ENCODE results near the gene GSN.

GSN gene

DNA sequence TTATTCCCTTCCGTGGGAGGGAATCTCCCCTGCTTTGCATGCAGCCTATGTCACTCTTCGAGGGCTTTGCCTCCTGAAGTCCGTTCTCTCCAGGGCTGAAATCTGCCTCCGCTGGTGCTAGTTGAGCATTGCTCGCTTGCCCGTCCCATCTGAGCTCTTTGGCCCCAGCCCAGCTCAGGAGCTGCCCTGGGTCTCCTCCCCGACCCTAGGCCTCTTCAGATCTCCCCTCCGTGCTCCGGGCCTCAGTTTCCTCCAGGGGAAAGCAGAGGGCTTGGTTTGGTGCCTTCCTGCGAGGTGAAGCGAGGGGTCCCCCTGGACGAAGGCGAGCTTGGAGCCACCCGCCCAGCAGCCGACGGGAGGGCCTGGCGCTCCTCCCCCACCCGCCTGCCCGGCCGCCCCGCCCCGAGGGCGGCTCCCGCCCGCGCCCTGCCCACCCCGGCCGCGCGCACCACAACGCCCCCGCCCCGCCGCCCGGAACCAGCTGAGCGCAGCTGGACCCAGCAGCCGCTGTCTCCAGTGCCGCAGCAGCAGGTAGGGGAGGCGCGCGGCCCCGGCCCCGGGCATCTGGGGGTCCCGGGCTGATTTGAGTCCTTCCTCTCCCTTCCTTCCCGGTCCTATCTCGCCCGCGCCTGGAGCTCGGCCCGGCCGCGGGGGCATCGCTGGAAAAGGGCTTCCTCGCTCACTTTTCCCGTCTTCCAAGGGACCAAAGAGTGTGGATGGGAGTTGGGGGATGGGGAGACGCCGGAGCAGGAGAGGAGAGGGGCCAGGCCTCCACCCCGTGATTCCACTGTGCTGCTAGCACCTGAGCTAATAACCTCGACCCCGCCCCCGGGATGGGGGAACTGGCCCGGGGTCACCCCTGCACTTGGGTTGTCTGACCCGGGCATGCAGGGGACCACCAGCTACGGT lies at the start of gene GSN:
Gene GSN, plus strand, starts transcription at position 474 of the 909 bp plus-strand sequence. CDS start 33,810 bp downstream, outside the sequence.
- Mint-ChIP-seq H3K36me3 (ENCODE audit: low read depth) (peaks cover 56% of the 10 kb centered on the region), H3K9me3 (no peaks in the 10 kb centered on the region), H3K4me1 (ENCODE audit: low read depth) (peaks cover 78% of the 10 kb centered on the region), H3K27me3 (no peaks in the 10 kb centered on the region), H3K27ac (peak within 1 kb of the TSS; percentile 94), H3K4me3 (peak within 1 kb of the TSS; percentile 97)
- intact Hi-C loops (cut with micrococcal nuclease) = loop anchor here (2.0 to 5.0 kb wide), 2 partner anchors 15 to 46 kb away; no protein-coding TSS in a partner anchor

DNA sequence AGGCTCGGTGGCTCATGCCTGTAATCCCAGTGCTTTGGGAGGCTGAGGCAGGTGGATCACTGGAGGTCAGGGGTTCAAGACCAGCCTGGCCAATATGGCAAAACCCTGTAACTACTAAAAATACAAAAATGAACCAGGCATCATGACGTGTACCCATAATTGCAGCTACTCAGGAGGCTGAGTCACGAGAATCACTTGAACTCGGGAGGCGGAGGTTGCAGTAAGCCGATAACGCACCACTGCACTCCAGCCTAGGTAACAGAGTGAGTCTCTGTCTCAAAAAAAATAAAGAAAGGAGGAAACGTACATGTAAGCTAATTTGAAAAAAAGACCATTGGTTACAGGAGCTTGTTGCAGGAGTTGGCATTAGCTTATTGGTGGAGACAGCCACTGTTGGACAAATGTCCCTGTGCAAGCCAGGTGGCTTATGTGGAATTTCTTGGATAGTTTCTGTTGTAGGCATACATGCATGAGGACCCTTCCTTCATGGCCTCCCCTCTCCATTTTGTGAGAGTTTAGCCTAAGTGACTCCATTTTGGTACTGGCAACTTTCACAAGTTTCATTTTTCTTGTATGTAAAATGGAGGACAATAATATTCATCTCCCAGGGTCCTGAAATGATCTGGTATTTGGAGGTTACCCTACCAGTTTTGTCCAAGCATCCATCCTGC lies 49.5 kb upstream of the GSN start:
- no peaks in the 10 kb centered on the region for H3K9me3 Mint-ChIP-seq
- no peaks in the 10 kb centered on the region for H3K27me3 Mint-ChIP-seq
- no peak overlapping the region for H3K4me3 Mint-ChIP-seq
- no peaks in the 10 kb centered on the region for H3K36me3 Mint-ChIP-seq (ENCODE audit: low read depth)
- H3K27ac Mint-ChIP-seq = peak overlapping the region; percentile 92
- H3K4me1 Mint-ChIP-seq (ENCODE audit: low read depth) = peaks cover 68% of the 10 kb centered on the region
- intact Hi-C loops (cut with micrococcal nuclease) = no loop called here

DNA sequence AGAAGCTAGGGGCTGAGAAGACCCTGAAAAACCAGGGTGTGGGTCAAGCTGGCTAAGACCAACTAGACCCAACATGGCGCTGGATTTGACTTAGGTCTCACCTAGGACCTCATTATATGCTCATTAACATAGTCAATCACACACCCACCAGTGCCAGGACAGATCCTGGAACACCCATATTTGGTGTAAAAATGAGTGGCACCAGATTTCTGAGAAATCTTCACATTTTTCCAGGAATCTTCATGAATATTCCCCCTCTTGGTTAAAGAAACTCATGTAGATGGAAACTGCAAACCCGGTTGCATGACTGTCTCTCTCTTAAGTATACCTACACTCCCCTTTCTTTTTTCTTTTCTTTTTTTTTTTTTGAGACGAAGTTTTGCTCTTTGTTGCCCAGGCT lies 48.4 kb upstream of the GSN start:
- intact Hi-C loops (cut with micrococcal nuclease) = no loop called here
- H3K27me3 Mint-ChIP-seq = no peaks in the 10 kb centered on the region
- no peaks in the 10 kb centered on the region for H3K9me3 Mint-ChIP-seq
- H3K27ac Mint-ChIP-seq = peak overlapping the region; percentile 92
- no peaks in the 10 kb centered on the region for H3K36me3 Mint-ChIP-seq (ENCODE audit: low read depth)
- H3K4me1 Mint-ChIP-seq (ENCODE audit: low read depth) = peaks cover 59% of the 10 kb centered on the region
- no peak overlapping the region for H3K4me3 Mint-ChIP-seq

DNA sequence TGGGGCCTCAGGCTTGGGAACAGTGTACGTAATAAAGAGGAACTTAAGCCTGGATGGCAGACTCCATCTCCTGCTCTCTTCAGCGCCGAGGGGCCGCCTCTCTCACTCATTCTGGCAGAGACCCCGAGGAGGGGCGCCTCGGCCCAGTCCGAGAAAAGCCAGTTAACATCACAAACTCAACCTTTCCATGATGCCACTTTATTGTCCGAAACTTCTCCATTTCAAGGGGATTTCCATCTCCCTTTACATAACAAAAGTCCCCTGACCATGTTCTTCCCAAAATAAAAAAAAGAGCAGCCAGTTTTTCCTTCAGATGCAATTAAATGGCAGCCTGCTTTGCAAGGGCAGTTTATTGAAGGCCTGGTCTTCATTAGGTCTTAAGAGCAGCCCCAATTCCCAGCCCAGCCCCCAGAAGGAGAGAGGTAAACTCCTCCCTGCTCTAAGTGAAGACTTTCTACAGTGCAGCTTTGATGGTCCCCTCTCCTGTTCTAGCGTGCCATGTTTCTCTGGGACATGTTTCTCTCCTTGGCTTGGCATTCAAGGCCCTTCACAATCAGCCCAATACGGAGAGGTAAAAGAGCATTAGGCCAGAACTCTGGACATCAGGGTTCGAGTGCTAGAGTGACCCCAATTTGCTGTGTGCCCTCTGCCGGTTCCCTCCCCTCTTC lies 46.8 kb upstream of the GSN start:
- no peaks in the 10 kb centered on the region for H3K9me3 Mint-ChIP-seq
- intact Hi-C loops (cut with micrococcal nuclease) = loop anchor here (5.0 kb wide), 2 partner anchors 46 to 61 kb away; partner anchors contain the start of gene GSN
- no peaks in the 10 kb centered on the region for H3K27me3 Mint-ChIP-seq
- H3K36me3 Mint-ChIP-seq (ENCODE audit: low read depth) = no peaks in the 10 kb centered on the region
- H3K4me3 Mint-ChIP-seq = peak overlapping the region; percentile 56
- H3K27ac Mint-ChIP-seq = peak overlapping the region; percentile 92
- peaks cover 56% of the 10 kb centered on the region for H3K4me1 Mint-ChIP-seq (ENCODE audit: low read depth)

DNA sequence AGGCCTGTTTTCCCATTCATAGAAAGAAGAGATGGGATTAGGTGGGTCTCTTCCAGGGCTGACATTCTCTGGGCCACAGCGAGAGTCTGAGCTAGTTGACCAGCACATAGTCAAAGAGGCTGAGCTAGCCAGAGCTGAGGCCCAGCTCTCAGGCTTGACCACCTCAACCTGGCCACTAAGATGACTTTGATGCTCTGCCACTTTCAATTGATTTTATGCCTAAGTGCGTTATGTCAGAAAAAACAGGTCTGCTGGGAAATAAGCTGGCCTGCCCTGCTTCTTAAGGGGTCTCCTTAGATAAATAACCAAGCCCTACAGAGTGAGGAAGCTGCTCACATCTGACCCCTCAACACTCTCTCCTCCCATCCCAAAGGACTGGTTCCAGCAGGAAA lies 46.3 kb upstream of the GSN start:
- intact Hi-C loops (cut with micrococcal nuclease) = loop anchor here (5.0 kb wide), 2 partner anchors 46 to 61 kb away; partner anchors contain the start of gene GSN
- Mint-ChIP-seq H3K9me3 (no peaks in the 10 kb centered on the region), H3K36me3 (ENCODE audit: low read depth) (no peaks in the 10 kb centered on the region), H3K27ac (peak overlapping the region; percentile 92), H3K4me1 (ENCODE audit: low read depth) (peaks cover 51% of the 10 kb centered on the region), H3K27me3 (no peaks in the 10 kb centered on the region), H3K4me3 (no peak overlapping the region)

DNA sequence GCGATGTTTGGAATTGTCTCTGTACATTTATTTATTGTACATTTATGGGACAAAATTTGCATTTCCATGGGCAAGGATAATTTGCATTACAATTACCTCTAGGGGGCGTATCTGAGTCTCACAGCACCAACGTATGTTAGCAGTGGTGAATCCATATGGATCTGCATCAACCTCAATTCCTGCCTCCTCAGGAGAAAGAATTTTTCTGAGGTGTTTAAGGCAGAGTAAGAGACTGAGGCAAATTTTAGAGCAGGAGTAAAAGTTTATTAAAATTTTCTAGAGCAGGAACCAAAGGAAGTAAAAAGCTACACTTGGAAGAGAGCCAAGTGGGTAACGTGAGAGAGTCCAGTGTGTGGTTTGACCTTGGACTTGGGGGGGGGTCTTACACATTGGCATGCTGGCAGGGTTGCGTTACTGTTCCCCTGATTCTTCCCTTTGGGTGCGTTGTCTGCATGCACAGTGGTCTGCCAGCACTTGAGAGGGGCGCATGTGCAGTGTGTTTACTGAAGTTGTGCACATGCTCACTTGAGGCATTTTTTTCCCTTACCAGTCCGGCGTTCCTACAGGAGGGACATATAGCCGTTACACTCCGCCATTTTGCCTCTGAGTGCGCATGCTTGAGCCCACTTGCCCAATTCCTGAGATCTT lies 45.3 kb upstream of the GSN start:
- intact Hi-C loops (cut with micrococcal nuclease) = loop anchor here (5.0 kb wide), 2 partner anchors 45 to 60 kb away; partner anchors contain the start of gene GSN
- H3K9me3 Mint-ChIP-seq = no peaks in the 10 kb centered on the region
- no peak overlapping the region for H3K4me3 Mint-ChIP-seq
- H3K36me3 Mint-ChIP-seq (ENCODE audit: low read depth) = no peaks in the 10 kb centered on the region
- H3K27me3 Mint-ChIP-seq = no peaks in the 10 kb centered on the region
- peaks cover 45% of the 10 kb centered on the region for H3K4me1 Mint-ChIP-seq (ENCODE audit: low read depth)
- no peak overlapping the region for H3K27ac Mint-ChIP-seq

DNA sequence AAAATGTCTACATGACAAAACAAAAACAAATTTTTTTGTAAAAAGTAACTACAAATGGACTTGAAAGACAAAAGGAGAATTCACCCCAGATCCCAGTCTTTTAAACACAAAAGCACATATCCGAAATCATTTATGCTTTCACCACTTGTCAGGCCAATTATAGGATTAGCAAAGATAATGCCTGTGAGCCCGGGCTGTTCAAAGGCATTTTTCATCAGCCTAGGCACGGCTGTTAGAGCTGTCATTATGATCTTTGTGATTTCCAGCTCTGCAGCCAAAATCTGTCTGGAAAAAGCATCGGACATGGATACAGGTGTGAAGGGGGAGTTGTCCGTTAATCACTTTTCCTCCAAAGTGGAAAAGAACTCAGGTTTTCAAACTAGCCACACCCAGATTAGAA lies 42.7 kb upstream of the GSN start:
- intact Hi-C loops (cut with micrococcal nuclease) = no loop called here
- Mint-ChIP-seq H3K36me3 (ENCODE audit: low read depth) (no peaks in the 10 kb centered on the region), H3K4me3 (no peak overlapping the region)

DNA sequence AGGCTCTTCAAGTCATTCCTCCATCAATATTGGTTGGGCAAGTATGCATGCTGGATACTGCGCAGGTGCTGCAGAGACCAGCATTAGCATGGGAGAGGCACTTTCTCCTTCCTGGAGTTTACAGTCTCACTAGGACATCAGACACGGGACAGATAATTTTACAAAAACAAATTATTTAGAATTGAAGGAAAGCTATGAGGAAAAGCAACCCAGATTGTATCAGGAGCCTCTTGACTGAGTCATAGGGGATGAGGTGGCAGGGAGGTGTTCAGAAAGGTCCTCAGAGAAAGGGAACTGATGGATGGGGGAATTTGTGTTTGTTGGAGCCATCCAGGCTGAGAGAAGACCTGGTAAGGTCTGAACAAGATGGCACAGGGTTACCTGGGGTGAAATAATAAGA lies 41.8 kb upstream of the GSN start:
- peaks cover 33% of the 10 kb centered on the region for H3K4me1 Mint-ChIP-seq (ENCODE audit: low read depth)
- H3K9me3 Mint-ChIP-seq = no peaks in the 10 kb centered on the region
- no peak overlapping the region for H3K27ac Mint-ChIP-seq
- intact Hi-C loops (cut with micrococcal nuclease) = no loop called here
- H3K36me3 Mint-ChIP-seq (ENCODE audit: low read depth) = no peaks in the 10 kb centered on the region
- no peak overlapping the region for H3K4me3 Mint-ChIP-seq
- no peaks in the 10 kb centered on the region for H3K27me3 Mint-ChIP-seq

More for the DNA sequence above, 42.7 kb upstream of the GSN start:
- no peaks in the 10 kb centered on the region for H3K9me3 Mint-ChIP-seq
- H3K27ac Mint-ChIP-seq = no peak overlapping the region
- H3K4me1 Mint-ChIP-seq (ENCODE audit: low read depth) = peaks cover 34% of the 10 kb centered on the region
- H3K27me3 Mint-ChIP-seq = no peaks in the 10 kb centered on the region

DNA sequence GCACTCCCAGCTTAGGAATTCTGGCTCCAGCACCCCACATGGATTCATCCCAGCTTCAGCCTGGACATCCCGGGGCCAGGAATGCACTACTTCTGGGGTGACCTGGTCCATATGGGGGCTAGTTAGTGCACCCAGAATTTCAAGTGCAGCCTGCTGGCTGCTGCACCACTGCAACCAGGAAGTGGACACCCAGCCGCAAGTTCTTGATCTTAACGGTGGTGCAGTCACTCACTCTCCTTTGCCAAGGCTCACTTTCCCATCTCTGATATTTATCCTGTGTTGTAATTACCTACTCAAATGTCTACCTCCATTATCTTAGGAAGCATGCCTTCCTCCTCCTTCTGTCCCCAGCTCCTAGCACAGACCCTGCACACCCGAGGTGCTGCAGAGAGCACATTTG lies 40.1 kb upstream of the GSN start:
- H3K4me3 Mint-ChIP-seq = no peak overlapping the region
- H3K27me3 Mint-ChIP-seq = no peaks in the 10 kb centered on the region
- H3K4me1 Mint-ChIP-seq (ENCODE audit: low read depth) = peaks cover 27% of the 10 kb centered on the region
- no peaks in the 10 kb centered on the region for H3K9me3 Mint-ChIP-seq
- no peaks in the 10 kb centered on the region for H3K36me3 Mint-ChIP-seq (ENCODE audit: low read depth)
- intact Hi-C loops (cut with micrococcal nuclease) = no loop called here
- peak overlapping the region; percentile 30 for H3K27ac Mint-ChIP-seq

DNA sequence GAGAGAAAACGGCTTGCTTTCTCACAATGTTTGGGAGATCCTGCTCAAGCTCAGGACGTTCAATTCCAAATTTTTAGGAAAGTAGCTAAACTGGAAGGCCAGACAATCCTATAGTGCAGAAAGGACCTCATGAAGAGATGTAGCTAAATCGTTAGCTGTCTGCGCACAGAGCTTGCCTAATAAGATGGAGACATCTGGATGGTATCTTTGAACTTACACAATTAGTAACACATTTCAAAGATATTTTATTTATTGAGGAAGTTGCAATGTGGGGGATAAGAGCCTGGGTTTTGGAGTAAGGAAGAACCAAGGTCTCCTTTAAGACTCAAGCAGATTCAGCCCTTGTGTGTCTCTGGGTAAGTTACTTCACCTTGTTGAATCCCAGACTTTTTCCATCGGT lies 37.7 kb upstream of the GSN start:
- Mint-ChIP-seq H3K27ac (no peak overlapping the region), H3K36me3 (ENCODE audit: low read depth) (no peaks in the 10 kb centered on the region), H3K4me3 (no peak overlapping the region), H3K9me3 (no peaks in the 10 kb centered on the region), H3K4me1 (ENCODE audit: low read depth) (peaks cover 36% of the 10 kb centered on the region), H3K27me3 (no peaks in the 10 kb centered on the region)
- intact Hi-C loops (cut with micrococcal nuclease) = no loop called here

DNA sequence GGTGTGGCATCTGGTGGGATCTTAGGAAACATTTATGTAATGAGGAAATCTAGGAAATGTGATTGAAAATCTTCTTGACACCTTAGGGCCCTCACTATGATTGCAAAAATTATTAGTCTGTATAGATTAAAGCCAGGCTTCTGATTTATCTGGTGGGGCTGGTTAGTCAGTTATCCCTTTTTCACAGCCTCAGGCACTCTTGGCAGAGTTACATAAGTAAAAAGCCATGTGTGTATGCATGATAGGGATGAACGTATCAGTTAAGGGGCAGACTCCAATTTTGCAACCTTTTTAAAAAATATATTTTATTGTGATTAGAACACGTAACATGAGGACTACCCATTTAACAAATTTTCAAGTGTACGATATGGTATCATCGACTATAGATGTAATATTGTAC lies 35.7 kb upstream of the GSN start:
- peaks cover 36% of the 10 kb centered on the region for H3K4me1 Mint-ChIP-seq (ENCODE audit: low read depth)
- H3K36me3 Mint-ChIP-seq (ENCODE audit: low read depth) = no peaks in the 10 kb centered on the region
- no peaks in the 10 kb centered on the region for H3K27me3 Mint-ChIP-seq
- H3K4me3 Mint-ChIP-seq = no peak overlapping the region
- H3K9me3 Mint-ChIP-seq = no peaks in the 10 kb centered on the region
- intact Hi-C loops (cut with micrococcal nuclease) = no loop called here
- no peak overlapping the region for H3K27ac Mint-ChIP-seq

DNA sequence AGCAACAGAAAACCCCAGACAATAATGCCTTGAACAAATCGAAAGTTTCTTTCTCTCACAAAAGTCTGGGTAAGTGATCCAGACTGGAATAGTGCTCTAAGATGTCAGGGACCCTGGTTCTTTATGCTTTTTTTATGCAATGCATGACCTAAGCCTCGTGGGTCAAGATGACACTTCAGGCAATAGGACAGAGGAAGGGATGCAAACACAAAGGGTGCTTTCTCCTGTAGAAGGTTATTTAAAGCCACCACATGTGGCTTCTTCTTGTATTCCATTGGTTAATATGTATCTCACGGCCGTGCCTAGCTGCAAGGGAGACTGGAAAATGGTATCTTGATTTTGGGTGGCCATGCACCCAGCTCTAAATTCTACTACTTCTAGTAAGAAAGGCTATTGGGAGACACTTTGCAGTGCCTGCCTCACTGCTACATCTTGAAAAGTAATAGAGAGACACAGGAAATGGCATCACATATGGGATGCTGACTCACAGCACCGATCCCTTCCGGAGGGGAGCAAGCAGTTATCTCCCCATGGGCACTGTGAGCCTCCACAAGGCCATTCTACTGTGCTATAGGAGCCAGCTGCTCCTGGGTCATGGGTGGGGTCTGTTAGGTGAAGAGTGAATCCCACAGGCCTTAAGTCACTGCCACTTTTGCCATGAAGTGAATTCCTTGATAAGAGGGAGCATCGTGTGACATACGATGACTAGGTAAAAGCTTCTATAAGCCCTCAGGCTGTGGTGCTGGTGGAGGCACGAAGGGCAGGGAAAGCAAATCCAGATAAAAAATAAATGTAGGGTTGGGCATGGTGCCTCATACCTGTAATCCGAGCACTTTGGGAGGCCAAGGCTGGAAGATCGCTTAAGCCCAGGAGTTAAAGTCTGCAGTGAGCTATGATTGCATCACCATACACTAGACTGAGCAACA lies 33.8 kb upstream of the GSN start:
- no peak overlapping the region for H3K4me3 Mint-ChIP-seq
- peak overlapping the region; percentile 51 for H3K27ac Mint-ChIP-seq
- peaks cover 1% of the 10 kb centered on the region for H3K27me3 Mint-ChIP-seq
- peaks cover 40% of the 10 kb centered on the region for H3K4me1 Mint-ChIP-seq (ENCODE audit: low read depth)
- H3K9me3 Mint-ChIP-seq = no peaks in the 10 kb centered on the region
- H3K36me3 Mint-ChIP-seq (ENCODE audit: low read depth) = no peaks in the 10 kb centered on the region
- intact Hi-C loops (cut with micrococcal nuclease) = no loop called here

DNA sequence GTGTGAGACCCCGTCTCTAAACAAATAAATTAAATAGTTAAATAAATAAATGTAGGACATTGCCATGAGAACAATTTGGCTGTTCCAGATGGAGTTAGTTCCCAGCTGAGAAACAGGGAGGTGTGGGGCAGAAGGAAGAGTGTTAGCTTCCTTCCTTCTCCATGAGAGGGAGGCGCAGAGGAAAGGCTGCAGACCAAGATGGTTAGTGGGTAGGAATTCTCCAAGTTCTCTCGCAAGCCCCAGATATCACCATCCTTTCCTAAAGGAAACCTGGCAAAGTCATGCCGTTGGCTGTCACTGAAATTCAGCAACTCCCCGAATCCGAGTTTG lies 33.2 kb upstream of the GSN start:
- intact Hi-C loops (cut with micrococcal nuclease) = no loop called here
- H3K36me3 Mint-ChIP-seq (ENCODE audit: low read depth) = no peaks in the 10 kb centered on the region
- H3K9me3 Mint-ChIP-seq = no peaks in the 10 kb centered on the region
- no peak overlapping the region for H3K4me3 Mint-ChIP-seq
- peaks cover 42% of the 10 kb centered on the region for H3K4me1 Mint-ChIP-seq (ENCODE audit: low read depth)
- H3K27me3 Mint-ChIP-seq = peaks cover 1% of the 10 kb centered on the region
- no peak overlapping the region for H3K27ac Mint-ChIP-seq

All from dendritic cell treated with granulocyte-macrophage colony-stimulating factor and Interleukin-4, amounts not matched to agents 40 ng/mL and 50 ng/mL, for 4 days (primary cell).